HEK293T (cell line): ENCODE results near the gene HSPB6.

ENCODE experiments used
- CTCF ChIA-PET: fragments of 350-600 bp; formaldehyde crosslinking; extraction: SDS; loops from one replicate; lab custom pipeline; 2021; ENCODE audit warnings: antibody characterized with exemption, inconsistent platforms; lab: Yijun Ruan, JAX
- POLR2A ChIA-PET: fragments of 350-600 bp; formaldehyde crosslinking; extraction: SDS; loops from one replicate; lab custom pipeline; 2020; ENCODE audit warnings: antibody characterized with exemption, inconsistent platforms; lab: Yijun Ruan, JAX
- DNase-seq: peaks from one replicate; pipeline ENCODE4 v3.0.0; 2012; ENCODE audit warnings: mixed read lengths; ENCODE audit errors: extremely low spot score
- ARNT ChIP-seq: fragments of 450-650 bp; IDR thresholded peaks from 2 replicates; pipeline ENCODE4 v1.6.1; 2017; ENCODE audit warnings: mild to moderate bottlenecking
- BHLHE40 ChIP-seq: fragments of 450-650 bp; IDR thresholded peaks from 2 replicates; pipeline ENCODE4 v1.6.1; 2016; ENCODE audit warnings: mild to moderate bottlenecking, moderate library complexity, borderline replicate concordance
- CTBP1 ChIP-seq: fragments of 450-650 bp; IDR thresholded peaks from 2 replicates; pipeline ENCODE4 v1.6.1; 2016; ENCODE audit warnings: borderline replicate concordance
- ELF4 ChIP-seq: fragments of 450-650 bp; IDR thresholded peaks from 2 replicates; pipeline ENCODE4 v1.6.1; 2017; ENCODE audit warnings: antibody characterized with exemption
- FOXA1 ChIP-seq: fragments of 450-650 bp; IDR thresholded peaks from 2 replicates; pipeline ENCODE4 v1.6.1; 2016; ENCODE audit warnings: mild to moderate bottlenecking
- FOXK2 ChIP-seq: fragments of 450-650 bp; IDR thresholded peaks from 2 replicates; pipeline ENCODE4 v1.6.1; 2016; ENCODE audit warnings: mild to moderate bottlenecking
- FOXM1 ChIP-seq: fragments of 450-650 bp; IDR thresholded peaks from 2 replicates; pipeline ENCODE4 v1.6.1; 2017; ENCODE audit warnings: mild to moderate bottlenecking, borderline replicate concordance
- HDGF ChIP-seq: fragments of 450-650 bp; IDR thresholded peaks from 2 replicates; pipeline ENCODE4 v1.6.1; 2017; ENCODE audit warnings: antibody characterized with exemption, borderline replicate concordance
- L3MBTL2 ChIP-seq: fragments of 450-650 bp; conservative IDR thresholded peaks from 2 replicates; pipeline ENCODE4 v1.6.1; 2016; ENCODE audit warnings: mild to moderate bottlenecking
- LEF1 ChIP-seq: fragments of 450-650 bp; IDR thresholded peaks from 2 replicates; pipeline ENCODE4 v1.6.1; 2017; ENCODE audit warnings: mild to moderate bottlenecking, borderline replicate concordance
- NFRKB ChIP-seq: fragments of 450-650 bp; IDR thresholded peaks from 2 replicates; pipeline ENCODE4 v1.6.1; 2016; ENCODE audit warnings: mild to moderate bottlenecking, moderate library complexity
- PKNOX1 ChIP-seq: fragments of 450-650 bp; IDR thresholded peaks from 2 replicates; pipeline ENCODE4 v1.6.1; 2016
- SP1 ChIP-seq: fragments of 450-650 bp; IDR thresholded peaks from 2 replicates; pipeline ENCODE4 v1.6.1; 2017
- SUZ12 ChIP-seq: fragments of 450-650 bp; IDR thresholded peaks from 2 replicates; pipeline ENCODE4 v1.6.1; 2016; ENCODE audit warnings: mild to moderate bottlenecking
- TARDBP ChIP-seq: fragments of 450-650 bp; IDR thresholded peaks from 2 replicates; pipeline ENCODE4 v1.6.1; 2016
- ZNF384 ChIP-seq: fragments of 450-650 bp; IDR thresholded peaks from 2 replicates; pipeline ENCODE4 v1.6.1; 2016

The HSPB6 gene

GRCh38 chr19:35777086-35777841, 20.4 kb upstream of the HSPB6 start:
- no peak for DNase-seq
- ChIA-PET POLR2A (no interaction called here), CTCF (no interaction called here)
- TF ChIP-seq ELF4 = no peak
- TF ChIP-seq HDGF = no peak
- no peak for TF ChIP-seq NFRKB
- TF ChIP-seq TARDBP = no peak
- TF ChIP-seq LEF1 = no peak
- no peak for TF ChIP-seq FOXA1
- no peak for TF ChIP-seq FOXK2
- TF ChIP-seq ARNT = no peak
- TF ChIP-seq L3MBTL2 = no peak
- no peak for TF ChIP-seq ZNF384
- no peak for TF ChIP-seq FOXM1
- no peak for TF ChIP-seq CTBP1
- no peak for TF ChIP-seq BHLHE40
- TF ChIP-seq SP1 = no peak
- TF ChIP-seq SUZ12 = no peak
- TF ChIP-seq PKNOX1 = no peak

- ChIA-PET POLR2A (no interaction called here), CTCF (no interaction called here)
- TF ChIP-seq BHLHE40 (no peak), TARDBP (no peak), CTBP1 (no peak), FOXA1 (no peak), ELF4 (no peak), SUZ12 (no peak), NFRKB (no peak), L3MBTL2 (no peak), LEF1 (no peak), FOXM1 (no peak), HDGF (no peak), FOXK2 (no peak), ZNF384 (no peak), ARNT (no peak), SP1 (no peak), PKNOX1 (no peak)
- no peak for DNase-seq
These were observed 19.4 kb upstream of the HSPB6 start for GRCh38 chr19:35776102-35776788.

GRCh38 chr19:35775298-35776101, 18.7 kb upstream of the HSPB6 start, which contains the start of gene ARHGAP33:
TSS of gene ARHGAP33 (plus strand) at chr19:35775564. CDS start at chr19:35775659, 95 bp downstream.
- ChIA-PET CTCF (no interaction called here), POLR2A (no interaction called here)
- DNase-seq = peak; percentile 99
- TF ChIP-seq HDGF (no peak), PKNOX1 (peak; percentile 79), ELF4 (no peak), FOXK2 (no peak), ARNT (no peak)

- CTCF ChIA-PET = no interaction called here
These were observed 18.1 kb upstream of the HSPB6 start for GRCh38 chr19:35775046-35775297.

GRCh38 chr19:35774274-35775045, 17.6 kb upstream of the HSPB6 start:
- POLR2A ChIA-PET = interaction anchor here (0.9 to 1.0 kb wide), 2 partner anchors 17 to 26 kb away, joined by 3 to 6 read pairs; partner anchors contain the start of genes HSPB6 and LIN37
- TF ChIP-seq SUZ12 = no peak
- no peak for DNase-seq
- CTCF ChIA-PET = no interaction called here

More at GRCh38 chr19:35775046-35775297, 18.1 kb upstream of the HSPB6 start:
- TF ChIP-seq L3MBTL2 = 0 out of 2 replicates have a peak, but pooled peaks have one; percentile 24
- TF ChIP-seq SUZ12 = no peak
- no peak for DNase-seq
- POLR2A ChIA-PET = interaction anchor here (0.9 kb wide), 1 partner anchor 27 kb away, joined by 6 read pairs; the partner anchor contains the start of gene LIN37
